Stimulated activated CD4-positive, alpha-beta T cell treated with anti-CD3 and anti-CD28 coated beads, TNF-alpha, amount 100 ng/mL, for 24 hours (primary cell): ENCODE results near the gene FARS2.
"Not testable (repeated sequence)": the region's sequence is repeated elsewhere in the genome, so short reads cannot be mapped to it uniquely, and the experiment has no call there.

ENCODE experiments used
- DNase-seq, 3 experiments: peaks; one replicate each; pipeline ENCODE4 v3.0.0-alpha.2; 2020; ENCODE audit warnings: low read depth in 3 of 3

The FARS2 gene

GRCh38 chr6:5630636-5631035 is 369.3 kb downstream of the FARS2 start:
- DNase-seq, result no peak

GRCh38 chr6:5632348-5632935 is 371.1 kb downstream of the FARS2 start:
- DNase-seq, result no peak

GRCh38 chr6:5634525-5634924 is 373.2 kb downstream of the FARS2 start:
- no peak for DNase-seq

GRCh38 chr6:5636210-5637030 is 375.1 kb downstream of the FARS2 start:
- no peak for DNase-seq

GRCh38 chr6:5637714-5638113 is 376.4 kb downstream of the FARS2 start:
- DNase-seq, result no peak

- DNase-seq, result no peak
Measured at GRCh38 chr6:5638666-5639065, 377.4 kb downstream of the FARS2 start.

- DNase-seq, result no peak
Measured at GRCh38 chr6:5639193-5639592, 377.9 kb downstream of the FARS2 start.

GRCh38 chr6:5640614-5641013 is 379.3 kb downstream of the FARS2 start:
- no peak for DNase-seq

- DNase-seq, result no peak
Measured at GRCh38 chr6:5644523-5645185, 383.3 kb downstream of the FARS2 start.

GRCh38 chr6:5645328-5646290 is 384.3 kb downstream of the FARS2 start:
- no peak for DNase-seq

GRCh38 chr6:5652406-5653137 is 391.3 kb downstream of the FARS2 start:
- DNase-seq, result no peak

GRCh38 chr6:5653801-5654200 is 392.5 kb downstream of the FARS2 start:
- no peak for DNase-seq

- no peak for DNase-seq
Measured at GRCh38 chr6:5656226-5656625, 394.9 kb downstream of the FARS2 start.

- DNase-seq, result not testable (repeated sequence)
Measured at GRCh38 chr6:5656695-5657094, 395.4 kb downstream of the FARS2 start.

- no peak for DNase-seq
Measured at GRCh38 chr6:5657684-5658430, 396.5 kb downstream of the FARS2 start.

GRCh38 chr6:5659467-5659866 is 398.2 kb downstream of the FARS2 start:
- no peak for DNase-seq

GRCh38 chr6:5660772-5661171 is 399.5 kb downstream of the FARS2 start:
- DNase-seq, result no peak

GRCh38 chr6:5662797-5663196 is 401.5 kb downstream of the FARS2 start:
- no peak for DNase-seq

GRCh38 chr6:5663259-5663658 is 401.9 kb downstream of the FARS2 start:
- no peak for DNase-seq

GRCh38 chr6:5663739-5664138 is 402.4 kb downstream of the FARS2 start:
- DNase-seq, result no peak
